NCI-H2196 (cell line): Measurements from ENCODE around the gene TUSC2.

ENCODE experiments used
- DNase-seq: peaks from one replicate; lab custom pipeline; 2025; ENCODE audit not compliant: unreplicated experiment; lab: John Stamatoyannopoulos, UW

TUSC2 gene

DNA sequence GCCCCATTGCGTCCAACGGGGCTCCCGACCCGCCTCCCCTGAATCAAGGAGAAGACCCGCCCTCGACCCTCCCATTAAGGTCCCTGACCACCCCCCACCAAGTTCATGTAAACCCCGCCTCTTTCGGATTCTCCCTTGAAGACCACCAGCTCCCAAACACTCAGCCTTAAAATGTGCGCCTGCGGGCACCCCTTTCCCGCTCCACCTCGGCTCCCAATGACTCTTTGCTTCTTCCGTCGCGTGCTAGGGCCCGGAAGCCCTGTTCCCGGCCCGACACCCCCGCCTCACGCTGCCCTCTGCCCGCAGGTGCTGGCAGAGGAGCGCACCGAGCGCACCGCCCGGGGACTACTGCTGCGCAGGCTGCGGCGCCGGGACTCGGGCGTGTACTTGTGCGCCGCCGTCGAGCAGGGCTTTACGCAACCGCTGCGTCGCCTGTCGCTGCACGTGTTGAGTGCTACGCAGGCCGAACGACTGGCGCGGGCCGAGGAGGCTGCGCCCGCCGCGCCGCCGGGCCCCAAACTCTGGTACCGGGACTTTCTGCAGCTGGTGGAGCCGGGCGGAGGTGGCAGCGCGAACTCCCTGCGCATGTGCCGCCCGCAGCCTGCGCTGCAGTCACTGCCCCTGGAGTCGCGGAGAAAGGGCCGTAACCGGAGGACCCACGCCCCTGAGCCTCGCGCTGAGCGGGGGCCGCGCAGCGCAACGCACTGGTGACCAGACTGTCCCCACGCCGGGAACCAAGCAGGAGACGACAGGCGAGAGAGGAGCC is 51.8 kb downstream of the TUSC2 start:
- DNase-seq: no peak

DNA sequence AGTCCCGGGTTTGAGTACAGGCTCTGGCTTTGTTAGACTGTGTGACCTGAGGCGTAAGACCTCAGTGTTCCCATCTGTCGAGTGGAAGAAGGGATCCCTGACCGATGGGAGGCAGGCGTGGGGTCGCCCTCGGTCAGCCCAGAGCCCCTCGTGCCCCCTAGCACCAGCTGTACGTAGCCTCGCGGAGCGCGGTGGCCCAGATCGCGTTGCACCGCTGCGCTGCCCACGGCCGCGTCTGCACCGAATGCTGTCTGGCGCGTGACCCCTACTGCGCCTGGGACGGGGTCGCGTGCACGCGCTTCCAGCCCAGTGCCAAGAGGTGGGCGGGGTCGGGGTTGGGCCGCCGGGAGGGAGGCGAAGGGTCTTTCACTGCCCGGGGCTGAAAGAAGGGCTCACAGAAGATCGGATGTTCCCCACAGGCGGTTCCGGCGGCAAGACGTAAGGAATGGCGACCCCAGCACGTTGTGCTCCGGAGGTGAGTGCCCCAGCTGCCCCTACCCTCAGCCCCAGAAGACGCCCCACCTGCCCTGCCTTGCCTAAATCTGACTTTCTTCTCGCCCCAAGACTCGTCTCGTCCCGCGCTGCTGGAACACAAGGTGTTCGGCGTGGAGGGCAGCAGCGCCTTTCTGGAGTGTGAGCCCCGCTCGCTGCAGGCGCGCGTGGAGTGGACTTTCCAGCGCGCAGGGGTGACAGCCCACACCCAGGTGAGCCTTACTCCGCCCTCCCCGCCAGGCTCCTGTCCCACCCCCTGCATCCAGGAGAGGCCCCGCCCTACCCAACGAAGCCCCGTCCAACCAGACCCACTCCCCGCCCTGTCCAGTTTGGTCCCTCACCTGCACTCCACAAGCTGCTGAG is 52.7 kb downstream of the TUSC2 start:
- no peak for DNase-seq
